Astrocyte of the spinal cord (primary cell): Measurements from ENCODE around the gene TRIM39.

Source experiments
- DNase-seq: peaks from one replicate; pipeline ENCODE4 v3.0.0; 2011; ENCODE audit warnings: low read depth, low spot score
- H3K4me3 ChIP-seq: 2 replicates; pipeline ENCODE4 v1.5.1; 2011; ENCODE audit warnings: low read depth, mild to moderate bottlenecking, low read length, moderate library complexity
- CTCF ChIP-seq: IDR thresholded peaks from 2 replicates; pipeline ENCODE4 v1.5.1; 2012; ENCODE audit warnings: low read depth, mild to moderate bottlenecking, low read length, inconsistent platforms
- in situ Hi-C: cut with HindIII; loops from 2 replicates; pipeline ENCODE4 v1.10.0; 2017; ENCODE audit warnings: low sequenced_read_pairs

TRIM39 gene

GRCh38 chr6:30325873-30326525 is 728 bp upstream of the TRIM39 start:
- in situ Hi-C loops = no loop called here
- no peak for DNase-seq
- no peak for TF ChIP-seq CTCF
- H3K4me3 ChIP-seq = peak overlapping the region; percentile 93

GRCh38 chr6:30327232-30327746 is 562 bp downstream of the TRIM39 start:
- TF ChIP-seq CTCF = no peak
- peak overlapping the region; percentile 93 for H3K4me3 ChIP-seq
- no peak for DNase-seq
- in situ Hi-C loops = no loop called here

GRCh38 chr6:30328397-30328796 is 1.7 kb downstream of the TRIM39 start:
- no peak overlapping the region for H3K4me3 ChIP-seq
- in situ Hi-C loops = no loop called here
- TF ChIP-seq CTCF = no peak
- no peak for DNase-seq

GRCh38 chr6:30329331-30329730 is 2.6 kb downstream of the TRIM39 start:
- no peak for DNase-seq
- in situ Hi-C loops = no loop called here
- no peak for TF ChIP-seq CTCF
- no peak overlapping the region for H3K4me3 ChIP-seq

GRCh38 chr6:30331981-30332380 is 5.3 kb downstream of the TRIM39 start:
- in situ Hi-C loops = no loop called here
- no peak overlapping the region for H3K4me3 ChIP-seq
- DNase-seq = no peak
- TF ChIP-seq CTCF = no peak

GRCh38 chr6:30334075-30334783 is 7.5 kb downstream of the TRIM39 start:
- no peak for DNase-seq
- no peak for TF ChIP-seq CTCF
- no peak overlapping the region for H3K4me3 ChIP-seq
- in situ Hi-C loops = no loop called here
